GM23248 (cell line): Measurements from ENCODE around the gene FAT1. TPM values are rescaled to one million over a fixed set of nuclear protein-coding genes. Genes with fewer than 3 reads are reported as not detected.

Source experiments
- DNase-seq: peaks from one replicate; pipeline ENCODE4 v3.0.0-alpha.2; 2015
- H2AFZ ChIP-seq: fragments of 200-600 bp; sonication (generic); 2 replicates; pipeline ENCODE4 v1.6.1; 2016; ENCODE audit warnings: antibody characterized with exemption
- H3F3A ChIP-seq: fragments of 200-600 bp; sonication (generic); 2 replicates; pipeline ENCODE4 v1.6.1; 2016; ENCODE audit warnings: mild to moderate bottlenecking, antibody characterized with exemption, mixed run types; ENCODE audit not compliant: insufficient read depth
- H3K27ac ChIP-seq: fragments of 200-600 bp; sonication (generic); 2 replicates; pipeline ENCODE4 v1.5.1; 2016; ENCODE audit warnings: mild to moderate bottlenecking
- H3K27me3 ChIP-seq: fragments of 200-600 bp; sonication (generic); replicated peaks from 2 replicates; pipeline ENCODE4 v1.6.1; 2016; ENCODE audit warnings: mild to moderate bottlenecking; ENCODE audit not compliant: insufficient read depth
- H3K36me3 ChIP-seq: fragments of 200-600 bp; sonication (generic); 2 replicates; pipeline ENCODE4 v1.6.1; 2016; ENCODE audit warnings: low read depth, mild to moderate bottlenecking
- H3K4me1 ChIP-seq: fragments of 200-600 bp; sonication (generic); 2 replicates; pipeline ENCODE4 v1.6.1; 2016; ENCODE audit warnings: mild to moderate bottlenecking; ENCODE audit not compliant: insufficient read depth
- H3K4me2 ChIP-seq: fragments of 200-600 bp; sonication (generic); one replicate; pipeline ENCODE4 v1.6.1; 2016; ENCODE audit warnings: mild to moderate bottlenecking; ENCODE audit not compliant: unreplicated experiment
- H3K4me3 ChIP-seq: fragments of 200-600 bp; sonication (generic); 2 replicates; pipeline ENCODE4 v1.5.1; 2016; ENCODE audit warnings: mild to moderate bottlenecking
- H3K79me2 ChIP-seq: fragments of 200-600 bp; sonication (generic); 2 replicates; pipeline ENCODE4 v1.6.1; 2016; ENCODE audit warnings: mild to moderate bottlenecking; ENCODE audit not compliant: insufficient read depth
- H3K9ac ChIP-seq: fragments of 200-600 bp; sonication (generic); 2 replicates; pipeline ENCODE4 v1.6.1; 2016; ENCODE audit warnings: mild to moderate bottlenecking
- H3K9me2 ChIP-seq: fragments of 200-600 bp; sonication (generic); 2 replicates; pipeline ENCODE4 v1.6.1; 2016; ENCODE audit warnings: mixed run types, mild to moderate bottlenecking, moderate library complexity; ENCODE audit not compliant: insufficient read depth
- H3K9me3 ChIP-seq: fragments of 200-600 bp; sonication (generic); one replicate; pipeline ENCODE4 v1.6.1; 2017; ENCODE audit warnings: low read depth
- H4K20me1 ChIP-seq: fragments of 200-600 bp; sonication (generic); 2 replicates; pipeline ENCODE4 v1.6.0; 2016; ENCODE audit not compliant: insufficient read depth
- EZH2 ChIP-seq: fragments of 200-600 bp; sonication (generic); IDR thresholded peaks from 2 replicates; pipeline ENCODE4 v1.6.1; 2018; ENCODE audit warnings: antibody characterized with exemption, mild to moderate bottlenecking; ENCODE audit not compliant: insufficient read depth, poor library complexity, severe bottlenecking
- EZH2phosphoT487 ChIP-seq: fragments of 200-600 bp; sonication (generic); IDR thresholded peaks from 2 replicates; pipeline ENCODE4 v1.6.1; 2018; ENCODE audit warnings: antibody characterized with exemption, moderate library complexity, mild to moderate bottlenecking, low read depth; ENCODE audit not compliant: insufficient read depth
- WGBS, 2 experiments: methylation state at CpG; one replicate each; pipeline ENCODE4 v1.1.6; 2015 to 2017; ENCODE audit warnings: low lambda C conversion rate in 2 of 2, low coverage in 1 of 2; ENCODE audit errors: missing lambda C conversion rate in 2 of 2; 5-methylcytosine and 5-hydroxymethylcytosine counted together
- in situ Hi-C: fragments of 300-500 bp; cut with MboI; formaldehyde crosslinking; loops from 2 replicates; pipeline ENCODE4 v1.15.0; 2020
- polyA plus RNA-seq: library from polyadenylated mRNA; unstranded; fragments of >200 nt; fragmentation: Nextera tagmentation; extraction: Ambion mirVana; gene quantifications from 2 replicates; pipeline ENCODE4 v1.2.1, GENCODE V29; 2016
- total RNA-seq: library from RNA; depleted of rRNA; stranded (reverse); fragments of >200 nt; shearing (Covaris generic); gene quantifications from 2 replicates; pipeline ENCODE4 v1.2.3, GENCODE V29; 2014

FAT1 gene
- total and polyA plus RNA-seq, 2 experiments from 2014 or later, result 53.3 to 250 TPM

DNA sequence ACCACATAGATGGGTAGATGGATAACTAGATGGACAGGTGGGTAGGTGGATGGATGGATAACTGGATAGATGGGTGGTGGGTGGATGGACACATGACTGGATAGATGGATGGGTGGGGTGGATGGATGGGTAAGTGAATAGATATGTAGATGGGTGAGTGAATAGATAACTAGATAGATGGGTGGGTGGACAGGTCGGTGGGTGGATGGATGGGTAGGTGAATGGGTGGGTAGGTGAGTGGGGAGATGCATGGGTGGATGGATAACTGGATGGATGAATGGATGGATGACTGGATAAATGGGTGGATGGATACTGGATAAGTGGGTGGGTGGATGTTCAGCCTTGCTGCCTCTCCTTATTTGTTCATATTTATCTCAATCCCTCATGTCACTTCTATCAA, 116.2 kb downstream of the FAT1 start:
- no peaks in the 10 kb centered on the region for H3K9me3 ChIP-seq
- H3K27me3 ChIP-seq, result no peaks in the 10 kb centered on the region
- H3K4me3 ChIP-seq, result no peak overlapping the region
- H3K36me3 ChIP-seq, result peaks cover 84% of the 10 kb centered on the region
- no peaks in the 10 kb centered on the region for H4K20me1 ChIP-seq
- in situ Hi-C loops, result no loop called here
- 97 to 100% methylated on average over 1 of the region's 1 CpG for WGBS, 2 experiments
- no peaks in the 10 kb centered on the region for H3F3A ChIP-seq
- no peaks in the 10 kb centered on the region for H3K9me2 ChIP-seq
- no peak overlapping the region for H3K9ac ChIP-seq
- TF ChIP-seq EZH2, result no peak
- no peak for TF ChIP-seq EZH2phosphoT487
- no peak overlapping the region for H3K4me2 ChIP-seq
- no peaks in the 10 kb centered on the region for H3K4me1 ChIP-seq
- no peak overlapping the region for H2AFZ ChIP-seq
- no peak for DNase-seq
- H3K27ac ChIP-seq, result no peak overlapping the region
- peaks cover 8% of the 10 kb centered on the region; the same call in 1 of the 2 replicates for H3K79me2 ChIP-seq

DNA sequence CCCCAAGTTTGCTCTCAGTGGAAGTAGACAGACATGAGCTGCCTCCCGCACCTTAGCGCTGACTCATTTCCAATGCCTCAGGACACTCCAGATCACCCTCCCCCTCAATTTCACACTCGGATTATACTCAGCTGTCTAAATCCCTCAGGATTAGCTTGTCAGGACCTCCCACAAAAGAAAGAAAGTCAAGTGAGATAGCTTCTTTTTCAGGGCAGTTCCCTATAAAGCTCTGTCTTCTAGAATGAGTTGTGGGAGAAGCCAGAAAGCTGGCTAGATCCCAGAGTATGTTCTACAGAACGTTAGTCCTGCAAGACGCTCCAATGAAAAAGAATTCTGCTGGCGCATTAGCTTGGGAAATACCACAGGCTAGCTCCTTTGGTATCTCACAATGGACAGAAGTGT, 117.1 kb downstream of the FAT1 start:
- in situ Hi-C loops, result no loop called here
- WGBS, 2 experiments, result 79 to 86% methylated on average over 6 of the region's 6 CpGs
- Histone ChIP-seq H3K9me2 (no peaks in the 10 kb centered on the region), H3K4me1 (no peaks in the 10 kb centered on the region), H3K27me3 (no peaks in the 10 kb centered on the region), H3F3A (no peaks in the 10 kb centered on the region), H3K27ac (no peak overlapping the region), H3K79me2 (peaks cover 8% of the 10 kb centered on the region; the same call in 1 of the 2 replicates), H3K9me3 (no peaks in the 10 kb centered on the region), H3K4me2 (no peak overlapping the region), H4K20me1 (no peaks in the 10 kb centered on the region), H2AFZ (no peak overlapping the region), H3K4me3 (no peak overlapping the region), H3K36me3 (peaks cover 84% of the 10 kb centered on the region), H3K9ac (no peak overlapping the region)
- DNase-seq, result no peak
- TF ChIP-seq EZH2phosphoT487 (no peak), EZH2 (no peak)

DNA sequence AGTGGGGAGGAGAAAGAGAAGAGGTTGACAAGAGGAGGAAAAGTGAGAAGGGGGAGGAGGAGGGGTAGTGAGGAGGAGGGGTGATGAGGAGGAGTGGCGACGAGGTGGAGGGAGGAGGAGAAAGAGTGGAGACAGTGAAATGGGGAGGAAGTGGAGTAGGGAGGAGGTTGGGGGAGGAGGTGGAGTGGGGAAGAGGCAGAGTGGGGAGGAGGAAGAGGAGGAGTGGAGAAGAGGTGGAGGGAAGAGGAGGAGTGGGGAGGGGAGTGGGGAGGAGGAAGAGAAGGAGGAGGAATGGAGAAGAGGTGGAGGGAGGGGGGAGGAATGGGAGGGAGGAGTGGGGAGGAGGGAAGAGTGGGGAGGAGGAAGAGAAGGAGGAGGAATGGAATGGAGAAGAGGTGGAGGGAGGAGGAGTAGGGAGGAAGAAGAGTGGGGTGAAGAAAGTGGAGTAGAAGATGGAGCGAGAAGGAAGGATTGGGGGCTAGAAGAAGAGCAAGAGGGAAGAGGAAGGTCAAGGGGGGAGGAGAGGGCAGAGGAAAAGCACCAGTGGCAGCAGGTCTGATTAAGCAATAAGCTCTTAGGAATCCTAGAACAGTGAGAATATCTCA, 118.3 kb downstream of the FAT1 start:
- DNase-seq, result no peak
- peaks cover 84% of the 10 kb centered on the region for H3K36me3 ChIP-seq
- no peak overlapping the region for H3K4me3 ChIP-seq
- no peaks in the 10 kb centered on the region for H3K9me3 ChIP-seq
- no peaks in the 10 kb centered on the region for H3K4me1 ChIP-seq
- WGBS, 2 experiments, result 99 to 100% methylated on average over 1 to 3 of the region's 3 CpGs
- no peak overlapping the region for H3K27ac ChIP-seq
- no peaks in the 10 kb centered on the region for H3K27me3 ChIP-seq
- no peak overlapping the region for H3K9ac ChIP-seq
- H4K20me1 ChIP-seq, result no peaks in the 10 kb centered on the region
- H3K79me2 ChIP-seq, result no peaks in the 10 kb centered on the region
- H3F3A ChIP-seq, result peaks cover 4% of the 10 kb centered on the region; the same call in 1 of the 2 replicates
- in situ Hi-C loops, result no loop called here
- H3K9me2 ChIP-seq, result no peaks in the 10 kb centered on the region
- H2AFZ ChIP-seq, result no peak overlapping the region
- H3K4me2 ChIP-seq, result no peak overlapping the region
- TF ChIP-seq EZH2phosphoT487, result no peak
- no peak for TF ChIP-seq EZH2

DNA sequence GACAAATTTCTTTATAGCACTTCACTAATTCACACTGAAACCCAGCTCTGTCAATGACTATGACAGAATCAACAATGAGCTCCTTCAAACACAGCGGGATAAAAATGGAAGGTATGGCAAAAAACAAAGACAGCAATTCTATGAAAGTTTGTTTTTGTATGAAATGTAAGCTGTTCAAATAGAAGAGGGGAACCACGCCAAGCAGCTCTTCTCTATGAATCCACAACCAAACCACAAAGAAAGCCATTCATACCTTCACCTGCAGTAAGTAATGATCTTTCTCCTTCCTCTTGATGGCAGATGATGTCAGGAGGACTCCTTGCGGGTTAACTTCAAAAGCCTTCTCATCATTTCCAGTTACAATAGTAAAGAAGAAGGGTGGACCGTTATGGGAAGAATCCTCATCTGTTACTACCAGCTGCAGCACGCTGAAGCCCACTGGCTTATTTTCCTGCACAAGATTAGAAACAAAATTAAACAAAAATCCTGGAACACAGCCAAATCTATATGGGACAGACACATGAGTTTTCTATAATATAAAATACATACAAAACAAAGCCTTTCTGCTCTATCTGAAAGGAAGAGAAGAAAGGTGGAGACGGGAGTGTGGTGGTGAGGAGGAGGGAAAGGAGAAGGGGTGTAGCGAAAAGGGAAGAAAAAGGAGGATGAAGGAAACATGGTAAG, 119.4 kb downstream of the FAT1 start:
- Histone ChIP-seq H3K27ac (no peak overlapping the region), H3K36me3 (peaks cover 74% of the 10 kb centered on the region), H3K79me2 (no peaks in the 10 kb centered on the region), H3K4me2 (no peak overlapping the region), H2AFZ (no peak overlapping the region), H4K20me1 (no peaks in the 10 kb centered on the region), H3K9me2 (no peaks in the 10 kb centered on the region), H3K27me3 (no peaks in the 10 kb centered on the region), H3K4me1 (no peaks in the 10 kb centered on the region), H3K9ac (no peak overlapping the region), H3K4me3 (no peak overlapping the region), H3K9me3 (no peaks in the 10 kb centered on the region), H3F3A (peaks cover 4% of the 10 kb centered on the region; the same call in 1 of the 2 replicates)
- TF ChIP-seq EZH2phosphoT487, result no peak
- no peak for DNase-seq
- in situ Hi-C loops, result no loop called here
- WGBS, 2 experiments, result 73 to 81% methylated on average over 7 of the region's 7 CpGs
